HG02973 (cell line): ENCODE results near the gene MLXIPL.
"Not testable (repeated sequence)": the region's sequence is repeated elsewhere in the genome, so short reads cannot be mapped to it uniquely, and the experiment has no call there.

ENCODE experiments used
- ATAC-seq: cut with Tn5 transposase; IDR thresholded peaks from one replicate; pipeline ENCODE4 v1.9.1; 2021; ENCODE audit warnings: moderate library complexity; ENCODE audit not compliant: unreplicated experiment

MLXIPL gene

GRCh38 chr7:73613954-73614735 is 10.2 kb downstream of the MLXIPL start:
- no peak for ATAC-seq

GRCh38 chr7:73612598-73613269 is 11.6 kb downstream of the MLXIPL start:
- no peak for ATAC-seq

GRCh38 chr7:73611017-73611555 is 13.2 kb downstream of the MLXIPL start:
- ATAC-seq, result no peak

GRCh38 chr7:73610105-73610504 is 14.2 kb downstream of the MLXIPL start:
- ATAC-seq, result no peak

GRCh38 chr7:73607692-73607983 is 16.7 kb downstream of the MLXIPL start:
- not testable (repeated sequence) for ATAC-seq

GRCh38 chr7:73606801-73607691 is 17.3 kb downstream of the MLXIPL start:
- no peak for ATAC-seq

- ATAC-seq, result no peak
These were observed 18.6 kb downstream of the MLXIPL start for GRCh38 chr7:73605601-73606220.

- no peak for ATAC-seq
These were observed 21.3 kb downstream of the MLXIPL start for GRCh38 chr7:73602721-73603651.

- ATAC-seq, result no peak
These were observed 24.4 kb downstream of the MLXIPL start for GRCh38 chr7:73599916-73600315.

- ATAC-seq, result no peak
These were observed 25.0 kb downstream of the MLXIPL start for GRCh38 chr7:73599151-73599882.

GRCh38 chr7:73597978-73598782 is 26.1 kb downstream of the MLXIPL start:
- no peak for ATAC-seq

- no peak for ATAC-seq
These were observed 27.9 kb downstream of the MLXIPL start for GRCh38 chr7:73596191-73597065.

GRCh38 chr7:73595358-73595757 is 29.0 kb downstream of the MLXIPL start:
- no peak for ATAC-seq

- no peak for ATAC-seq
These were observed 30.9 kb downstream of the MLXIPL start for GRCh38 chr7:73593207-73594045.

- no peak for ATAC-seq
These were observed 37.4 kb downstream of the MLXIPL start for GRCh38 chr7:73586911-73587310.

GRCh38 chr7:73585196-73585595 is 39.1 kb downstream of the MLXIPL start:
- no peak for ATAC-seq
